ENCODE measurements around the gene CARMIL1. TPM values are rescaled to one million over a fixed set of nuclear protein-coding genes. Genes with fewer than 3 reads are reported as not detected.

Gene CARMIL1
- total and polyA plus RNA-seq, 4 donors, result 22.3 to 33.9 (median 31.6) TPM

GRCh38 chr6:25365154-25365553, 86.0 kb downstream of the CARMIL1 start:
- peaks cover 14 to 18% of the 10 kb centered on the region in 2 donors for H3K4me1 ChIP-seq (ENCODE audit: control insufficient read depth in 1 of 2, insufficient read depth in 2 of 2, low read length in 2 of 2)

GRCh38 chr6:25366903-25367545, 87.8 kb downstream of the CARMIL1 start:
- Histone ChIP-seq H3K9me3 (ENCODE audit: control insufficient read depth, low read length) (no peaks in the 10 kb centered on the region), H3K36me3 (ENCODE audit: control insufficient read depth in 1 of 2, insufficient read depth in 2 of 2, low read length in 1 of 2) (no peaks in the 10 kb centered on the region), H3K4me3 (ENCODE audit: low read length in 2 of 2) (no peak overlapping the region), H3K27ac (ENCODE audit: low read depth in 1 of 2, low read length in 2 of 2) (peak overlapping the region; percentile 1 to 28), H3K4me1 (ENCODE audit: control insufficient read depth in 1 of 2, insufficient read depth in 2 of 2, low read length in 2 of 2) (peaks cover 13 to 18% of the 10 kb centered on the region in 2 donors), H3K27me3 (ENCODE audit: control insufficient read depth in 1 of 2, insufficient read depth in 2 of 2, low read length in 1 of 2) (no peaks in the 10 kb centered on the region)
- no peak for ATAC-seq (ENCODE audit: low FRiP score)
- intact Hi-C loops (cut with DNase I), result no loop called here
- WGBS, 2 donors, result 17 to 26% methylated on average over 1 of the region's 1 CpG
- DNase-seq, result no peak

More at GRCh38 chr6:25365154-25365553, 86.0 kb downstream of the CARMIL1 start:
- intact Hi-C loops (cut with DNase I), result no loop called here
- Histone ChIP-seq H3K27ac (ENCODE audit: low read depth in 1 of 2, low read length in 2 of 2) (peak overlapping the region in 1 of 2 donors; percentile 30), H3K9me3 (ENCODE audit: control insufficient read depth, low read length) (no peaks in the 10 kb centered on the region), H3K27me3 (ENCODE audit: control insufficient read depth in 1 of 2, insufficient read depth in 2 of 2, low read length in 1 of 2) (no peaks in the 10 kb centered on the region), H3K4me3 (ENCODE audit: low read length in 2 of 2) (no peak overlapping the region), H3K36me3 (ENCODE audit: control insufficient read depth in 1 of 2, insufficient read depth in 2 of 2, low read length in 1 of 2) (no peaks in the 10 kb centered on the region)
- WGBS, 2 donors, result 30 to 45% methylated on average over 5 of the region's 5 CpGs
- DNase-seq (no peak), ATAC-seq (ENCODE audit: low FRiP score) (no peak)

GRCh38 chr6:25369036-25369432, 89.9 kb downstream of the CARMIL1 start:
- peaks cover 8 to 18% of the 10 kb centered on the region in 2 donors for H3K4me1 ChIP-seq (ENCODE audit: control insufficient read depth in 1 of 2, insufficient read depth in 2 of 2, low read length in 2 of 2)

GRCh38 chr6:25369433-25370177, 90.4 kb downstream of the CARMIL1 start:
- Histone ChIP-seq H3K9me3 (ENCODE audit: control insufficient read depth, low read length) (no peaks in the 10 kb centered on the region), H3K4me1 (ENCODE audit: control insufficient read depth in 1 of 2, insufficient read depth in 2 of 2, low read length in 2 of 2) (peaks cover 8 to 18% of the 10 kb centered on the region in 2 donors), H3K36me3 (ENCODE audit: control insufficient read depth in 1 of 2, insufficient read depth in 2 of 2, low read length in 1 of 2) (no peaks in the 10 kb centered on the region), H3K27ac (ENCODE audit: low read depth in 1 of 2, low read length in 2 of 2) (peak overlapping the region in 1 of 2 donors; percentile 78), H3K27me3 (ENCODE audit: control insufficient read depth in 1 of 2, insufficient read depth in 2 of 2, low read length in 1 of 2) (no peaks in the 10 kb centered on the region), H3K4me3 (ENCODE audit: low read length in 2 of 2) (no peak overlapping the region)
- 21 to 28% methylated on average over 10 of the region's 10 CpGs for WGBS, 2 donors
- ATAC-seq (ENCODE audit: low FRiP score) (peak; percentile 37), DNase-seq (no peak)
- intact Hi-C loops (cut with DNase I), result no loop called here

More at GRCh38 chr6:25369036-25369432, 89.9 kb downstream of the CARMIL1 start:
- H3K9me3 ChIP-seq (ENCODE audit: control insufficient read depth, low read length), result no peaks in the 10 kb centered on the region
- no peak overlapping the region for H3K27ac ChIP-seq (ENCODE audit: low read depth in 1 of 2, low read length in 2 of 2)
- H3K36me3 ChIP-seq (ENCODE audit: control insufficient read depth in 1 of 2, insufficient read depth in 2 of 2, low read length in 1 of 2), result no peaks in the 10 kb centered on the region
- intact Hi-C loops (cut with DNase I), result no loop called here
- no peaks in the 10 kb centered on the region for H3K27me3 ChIP-seq (ENCODE audit: control insufficient read depth in 1 of 2, insufficient read depth in 2 of 2, low read length in 1 of 2)
- WGBS, 2 donors, result 30% methylated on average over 6 of the region's 6 CpGs
- no peak overlapping the region for H3K4me3 ChIP-seq (ENCODE audit: low read length in 2 of 2)
- peak; percentile 30 for ATAC-seq (ENCODE audit: low FRiP score)
- DNase-seq, result no peak

GRCh38 chr6:25370178-25371036, 91.2 kb downstream of the CARMIL1 start:
- Histone ChIP-seq H3K9me3 (ENCODE audit: control insufficient read depth, low read length) (no peaks in the 10 kb centered on the region), H3K4me1 (ENCODE audit: control insufficient read depth in 1 of 2, insufficient read depth in 2 of 2, low read length in 2 of 2) (peaks cover 5 to 16% of the 10 kb centered on the region in 2 donors), H3K27me3 (ENCODE audit: control insufficient read depth in 1 of 2, insufficient read depth in 2 of 2, low read length in 1 of 2) (no peaks in the 10 kb centered on the region), H3K27ac (ENCODE audit: low read depth in 1 of 2, low read length in 2 of 2) (no peak overlapping the region), H3K4me3 (ENCODE audit: low read length in 2 of 2) (no peak overlapping the region), H3K36me3 (ENCODE audit: control insufficient read depth in 1 of 2, insufficient read depth in 2 of 2, low read length in 1 of 2) (no peaks in the 10 kb centered on the region)
- intact Hi-C loops (cut with DNase I), result no loop called here
- 92 to 94% methylated on average over 10 of the region's 10 CpGs for WGBS, 2 donors
- ATAC-seq (ENCODE audit: low FRiP score), result no peak
- DNase-seq, result no peak

GRCh38 chr6:25371037-25371347, 91.8 kb downstream of the CARMIL1 start:
- intact Hi-C loops (cut with DNase I), result no loop called here
- no peak overlapping the region for H3K4me3 ChIP-seq (ENCODE audit: low read length in 2 of 2)
- no peak for ATAC-seq (ENCODE audit: low FRiP score)
- H3K4me1 ChIP-seq (ENCODE audit: control insufficient read depth in 1 of 2, insufficient read depth in 2 of 2, low read length in 2 of 2), result peaks cover 5 to 14% of the 10 kb centered on the region in 2 donors
- no peak overlapping the region for H3K27ac ChIP-seq (ENCODE audit: low read depth in 1 of 2, low read length in 2 of 2)
- H3K36me3 ChIP-seq (ENCODE audit: control insufficient read depth in 1 of 2, insufficient read depth in 2 of 2, low read length in 1 of 2), result no peaks in the 10 kb centered on the region
- H3K9me3 ChIP-seq (ENCODE audit: control insufficient read depth, low read length), result no peaks in the 10 kb centered on the region
- no peaks in the 10 kb centered on the region for H3K27me3 ChIP-seq (ENCODE audit: control insufficient read depth in 1 of 2, insufficient read depth in 2 of 2, low read length in 1 of 2)
- DNase-seq, result no peak
- 96% methylated on average over 2 of the region's 2 CpGs for WGBS, 2 donors

GRCh38 chr6:25375125-25375524, 96.0 kb downstream of the CARMIL1 start:
- intact Hi-C loops (cut with DNase I), result no loop called here
- no peaks in the 10 kb centered on the region for H3K9me3 ChIP-seq (ENCODE audit: control insufficient read depth, low read length)
- 93 to 94% methylated on average over 1 of the region's 1 CpG for WGBS, 2 donors

GRCh38 chr6:25377664-25378063, 98.5 kb downstream of the CARMIL1 start:
- Histone ChIP-seq H3K9me3 (ENCODE audit: control insufficient read depth, low read length) (no peaks in the 10 kb centered on the region), H3K36me3 (ENCODE audit: control insufficient read depth in 1 of 2, insufficient read depth in 2 of 2, low read length in 1 of 2) (no peaks in the 10 kb centered on the region), H3K4me3 (ENCODE audit: low read length in 2 of 2) (no peak overlapping the region), H3K27ac (ENCODE audit: low read depth in 1 of 2, low read length in 2 of 2) (no peak overlapping the region), H3K4me1 (ENCODE audit: control insufficient read depth in 1 of 2, insufficient read depth in 2 of 2, low read length in 2 of 2) (peaks cover 10 to 11% of the 10 kb centered on the region in 2 donors), H3K27me3 (ENCODE audit: control insufficient read depth in 1 of 2, insufficient read depth in 2 of 2, low read length in 1 of 2) (no peaks in the 10 kb centered on the region)
- WGBS, 2 donors, result 88 to 94% methylated on average over 1 of the region's 1 CpG
- no peak for ATAC-seq (ENCODE audit: low FRiP score)
- DNase-seq, result no peak
- intact Hi-C loops (cut with DNase I), result no loop called here

More at GRCh38 chr6:25375125-25375524, 96.0 kb downstream of the CARMIL1 start:
- Histone ChIP-seq H3K4me1 (ENCODE audit: control insufficient read depth in 1 of 2, insufficient read depth in 2 of 2, low read length in 2 of 2) (peaks cover 5 to 6% of the 10 kb centered on the region in 2 donors), H3K27ac (ENCODE audit: low read depth in 1 of 2, low read length in 2 of 2) (no peak overlapping the region), H3K4me3 (ENCODE audit: low read length in 2 of 2) (no peak overlapping the region), H3K36me3 (ENCODE audit: control insufficient read depth in 1 of 2, insufficient read depth in 2 of 2, low read length in 1 of 2) (no peaks in the 10 kb centered on the region), H3K27me3 (ENCODE audit: control insufficient read depth in 1 of 2, insufficient read depth in 2 of 2, low read length in 1 of 2) (no peaks in the 10 kb centered on the region)
- DNase-seq (no peak), ATAC-seq (ENCODE audit: low FRiP score) (no peak)

Data from aorta (tissue), 5 donors.